Renal cortex interstitium (tissue), 11 donors: ENCODE results near the gene RAPGEF2. TPM values are rescaled to one million over a fixed set of nuclear protein-coding genes. Genes with fewer than 3 reads are reported as not detected.
A peak's percentile ranks its signal among the peaks of the same experiment; 100 is the strongest.
"Not testable (repeated sequence)": the region's sequence is repeated elsewhere in the genome, so short reads cannot be mapped to it uniquely, and the experiment has no call there.

ENCODE experiments used
- DNase-seq, 11 donors: peaks; one replicate each; pipeline ENCODE4 v3.0.0-alpha.2; 2013; ENCODE audit warnings: low read depth in 9 of 11, low spot score in 4 of 11; ENCODE audit errors: extremely low read depth in 1 of 11
- polyA plus RNA-seq, 3 donors: library from polyadenylated mRNA; unstranded; fragments of 120-200 nt; gene quantifications; one replicate each; pipeline ENCODE4 v1.2.1, GENCODE V29; 2013; ENCODE audit not compliant: insufficient read length in 3 of 3

Gene RAPGEF2
- polyA plus RNA-seq, 3 donors, result 45.0 to 51.6 (median 48.5) TPM

- no peak for DNase-seq
These were observed 48.8 kb downstream of the RAPGEF2 start for GRCh38 chr4:159151689-159152088.

- DNase-seq, result no peak
These were observed 49.3 kb downstream of the RAPGEF2 start for GRCh38 chr4:159152181-159152580.

- no peak for DNase-seq
These were observed 50.8 kb downstream of the RAPGEF2 start for GRCh38 chr4:159153669-159154068.

GRCh38 chr4:159155119-159155518 lies 52.2 kb downstream of the RAPGEF2 start:
- no peak for DNase-seq

GRCh38 chr4:159158083-159158617 lies 55.3 kb downstream of the RAPGEF2 start:
- DNase-seq, result no peak

GRCh38 chr4:159158985-159159384 lies 56.1 kb downstream of the RAPGEF2 start:
- DNase-seq, result no peak

- no peak for DNase-seq
These were observed 56.7 kb downstream of the RAPGEF2 start for GRCh38 chr4:159159611-159160010.

GRCh38 chr4:159160242-159160641 lies 57.4 kb downstream of the RAPGEF2 start:
- DNase-seq, result no peak

GRCh38 chr4:159161436-159161835 lies 58.6 kb downstream of the RAPGEF2 start:
- not testable (repeated sequence) for DNase-seq

GRCh38 chr4:159162576-159162975 lies 59.7 kb downstream of the RAPGEF2 start:
- DNase-seq, result no peak

- no peak for DNase-seq
These were observed 60.6 kb downstream of the RAPGEF2 start for GRCh38 chr4:159163521-159163920.

GRCh38 chr4:159169404-159170302 lies 66.8 kb downstream of the RAPGEF2 start:
- no peak for DNase-seq

- DNase-seq, result no peak
These were observed 68.4 kb downstream of the RAPGEF2 start for GRCh38 chr4:159171287-159171686.

- no peak for DNase-seq
These were observed 71.0 kb downstream of the RAPGEF2 start for GRCh38 chr4:159173886-159174285.

GRCh38 chr4:159174645-159175084 lies 71.8 kb downstream of the RAPGEF2 start:
- no peak for DNase-seq

- peak; percentile 58 to 83 (median 70) for DNase-seq
These were observed 72.5 kb downstream of the RAPGEF2 start for GRCh38 chr4:159175085-159175988.

GRCh38 chr4:159175989-159176375 lies 73.1 kb downstream of the RAPGEF2 start:
- no peak for DNase-seq

- no peak for DNase-seq
These were observed 74.6 kb downstream of the RAPGEF2 start for GRCh38 chr4:159177265-159178150.

- DNase-seq, result no peak
These were observed 75.3 kb downstream of the RAPGEF2 start for GRCh38 chr4:159178151-159178546.
